HL-60 (cell line): Measurements from ENCODE around the gene ATF6B.

ENCODE experiments used
- DNase-seq, 2 experiments: peaks; one replicate each; pipeline ENCODE4 v3.0.0-alpha.2; 2010 to 2020; ENCODE audit warnings: low read depth in 1 of 2, low spot score in 1 of 2
- H3K27ac ChIP-seq: fragments of 250-450 bp; sonication (Bioruptor Pico); replicated peaks from 2 replicates; pipeline ENCODE4 v1.5.1; 2020; ENCODE audit warnings: mild to moderate bottlenecking, moderate library complexity
- H3K27me3 ChIP-seq: fragments of 250-450 bp; sonication (Bioruptor Pico); 2 replicates; pipeline ENCODE4 v1.5.1; 2021; ENCODE audit warnings: mild to moderate bottlenecking, moderate library complexity; ENCODE audit not compliant: insufficient read depth, poor library complexity, severe bottlenecking
- H3K4me3 ChIP-seq: replicated peaks from 2 replicates; pipeline ENCODE4 v1.5.1; 2011; ENCODE audit warnings: mild to moderate bottlenecking, control low read depth, low read length; ENCODE audit not compliant: insufficient read depth
- CTCF ChIP-seq: IDR thresholded peaks from one replicate; pipeline ENCODE4 v1.5.1; 2011; ENCODE audit warnings: low read length, control low read depth, inconsistent platforms; ENCODE audit not compliant: insufficient read depth
- GABPA ChIP-seq: IDR thresholded peaks from 2 replicates; pipeline ENCODE4 v1.6.1; 2012; ENCODE audit warnings: low read depth
- POLR2AphosphoS5 ChIP-seq: IDR thresholded peaks from 2 replicates; pipeline ENCODE4 v1.6.1; 2012; ENCODE audit warnings: low read depth
- REST ChIP-seq: IDR thresholded peaks from 2 replicates; pipeline ENCODE4 v1.6.1; 2012; ENCODE audit warnings: low read depth; ENCODE audit not compliant: insufficient replicate concordance
- SPI1 ChIP-seq: IDR thresholded peaks from 2 replicates; pipeline ENCODE4 v1.6.1; 2012; ENCODE audit warnings: low read depth, mild to moderate bottlenecking, borderline replicate concordance

ATF6B gene

GRCh38 chr6:32152769-32153563, 24.9 kb upstream of the ATF6B start:
- Histone ChIP-seq H3K4me3 (no peak overlapping the region), H3K27ac (no peak overlapping the region), H3K27me3 (peaks cover 39% of the 10 kb centered on the region)
- TF ChIP-seq CTCF (no peak), SPI1 (no peak), GABPA (no peak), POLR2AphosphoS5 (no peak), REST (no peak)
- DNase-seq = no peak

GRCh38 chr6:32151863-32152768, 24.1 kb upstream of the ATF6B start, which contains the start of gene PRRT1:
Gene PRRT1, minus strand, starts transcription at chr6:32151939. Its CDS starts 112 bp downstream, at chr6:32151827.
- H3K4me3 ChIP-seq = no peak within 1 kb of the TSS
- no peak within 1 kb of the TSS for H3K27ac ChIP-seq
- H3K27me3 ChIP-seq = peaks cover 48% of the 10 kb centered on the region
- TF ChIP-seq REST (no peak), GABPA (no peak), POLR2AphosphoS5 (no peak), SPI1 (no peak), CTCF (no peak)
- no peak for DNase-seq

GRCh38 chr6:32151181-32151862, 23.3 kb upstream of the ATF6B start:
- no peak for TF ChIP-seq CTCF
- TF ChIP-seq SPI1 = no peak
- TF ChIP-seq REST = no peak
- TF ChIP-seq POLR2AphosphoS5 = no peak
- no peak for TF ChIP-seq GABPA
- H3K4me3 ChIP-seq = no peak overlapping the region
- no peak overlapping the region for H3K27ac ChIP-seq
- peaks cover 48% of the 10 kb centered on the region for H3K27me3 ChIP-seq
- DNase-seq = no peak
